Suprapubic skin (tissue), 4 donors: ENCODE measurements around the gene ISM1.

Experiments used
- CTCF ChIP-seq, 2 donors: fragments of 200-600 bp in 1 of 2; fragments of 450-650 bp in 1 of 2; sonication (generic) in 1 of 2; IDR thresholded peaks; one replicate each; pipeline ENCODE4 v1.5.1; 2016 to 2019; ENCODE audit warnings: antibody characterized with exemption in 2 of 2, mild to moderate bottlenecking in 1 of 2, moderate library complexity in 1 of 2
- EP300 ChIP-seq: sonication (generic); formaldehyde crosslinking; IDR thresholded peaks from one replicate; pipeline ENCODE4 v1.6.1; 2017; ENCODE audit warnings: antibody characterized with exemption
- POLR2A ChIP-seq, 2 donors: fragments of 450-650 bp; IDR thresholded peaks; one replicate each; pipeline ENCODE4 v1.6.1; 2017; ENCODE audit warnings: antibody characterized with exemption in 2 of 2, mild to moderate bottlenecking in 2 of 2, moderate library complexity in 2 of 2
- POLR2AphosphoS5 ChIP-seq, 3 donors: sonication (generic); formaldehyde crosslinking; IDR thresholded peaks; one replicate each; pipeline ENCODE4 v1.6.1; 2017; ENCODE audit warnings: antibody characterized with exemption in 3 of 3

DNA sequence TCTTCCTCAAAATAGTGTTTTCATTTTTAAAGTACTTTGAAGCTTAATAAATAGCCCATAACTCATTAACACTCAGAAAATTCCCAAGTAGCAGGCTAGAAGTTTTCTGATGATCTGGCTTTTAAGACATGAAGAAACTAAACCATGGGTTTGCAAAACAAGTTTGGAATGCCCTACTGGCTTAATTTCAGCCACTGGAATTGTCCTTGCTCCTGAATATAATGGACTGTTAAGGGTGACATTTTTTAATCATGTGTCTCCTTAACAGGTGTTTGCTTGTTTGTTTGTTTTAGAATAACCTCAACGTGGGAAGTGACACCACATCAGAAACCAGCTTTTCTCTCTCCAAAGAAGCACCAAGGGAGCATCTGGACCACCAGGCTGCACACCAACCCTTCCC, 49.1 kb downstream of the ISM1 start:
- TF ChIP-seq CTCF (IDR thresholded peaks at IDR 0.05) (no peak), EP300 (no peak), POLR2AphosphoS5 (IDR thresholded peaks at IDR 0.05) (no peak), POLR2A (IDR thresholded peaks at IDR 0.05) (no peak)
